Testis (tissue), 3 donors: ENCODE results near the gene TXNDC5. TPM values are rescaled to one million over a fixed set of nuclear protein-coding genes. Genes with fewer than 3 reads are reported as not detected.
"Not testable (repeated sequence)": the region's sequence is repeated elsewhere in the genome, so short reads cannot be mapped to it uniquely, and the experiment has no call there.

Source experiments
- DNase-seq: peaks from one replicate; pipeline ENCODE4 v3.0.0-alpha.2; 2019
- H3K27ac ChIP-seq, 2 donors: fragments of 200-600 bp; sonication (generic); one replicate each; pipeline ENCODE4 v1.5.1; 2019
- H3K27me3 ChIP-seq: fragments of 200-600 bp; sonication (generic); one replicate; pipeline ENCODE4 v1.5.1; 2019
- H3K36me3 ChIP-seq: fragments of 200-600 bp; sonication (generic); one replicate; pipeline ENCODE4 v1.5.1; 2017; ENCODE audit warnings: low read depth; ENCODE audit errors: missing control alignments
- H3K4me1 ChIP-seq: fragments of 200-600 bp; sonication (generic); one replicate; pipeline ENCODE4 v1.5.1; 2019
- H3K4me3 ChIP-seq, 2 donors: fragments of 200-600 bp; sonication (generic); one replicate each; pipeline ENCODE4 v1.5.1; 2017 to 2019
- H3K9me3 ChIP-seq: fragments of 200-600 bp; sonication (generic); one replicate; pipeline ENCODE4 v1.5.1; 2017
- POLR2A ChIP-seq: fragments of 450-650 bp; IDR thresholded peaks from one replicate; pipeline ENCODE4 v1.6.1; 2017; ENCODE audit warnings: antibody characterized with exemption, mild to moderate bottlenecking, moderate library complexity
- WGBS, 2 donors: methylation state at CpG; one replicate each; pipeline ENCODE4 v1.1.5; 2018; 5-methylcytosine and 5-hydroxymethylcytosine counted together
- intact Hi-C: fragments of 100-400 bp; cut with DNase I; formaldehyde crosslinking; loops from one replicate; pipeline ENCODE4 v1.15.1; 2023; ENCODE audit warnings: low total_unique reads
- polyA plus RNA-seq: library from polyadenylated mRNA; stranded (reverse); fragments of 350-450 nt; fragmentation: Illumina TruSeq; extraction: RNeasy Lipid Tissue Mini Kit (QIAGEN cat#74804); gene quantifications from one replicate; pipeline ENCODE4 v1.2.3, GENCODE V29; 2014; ENCODE audit warnings: low read depth, low replicate concordance; ENCODE audit not compliant: insufficient read depth
- total RNA-seq, 2 donors: library from RNA; depleted of rRNA; stranded (reverse); fragments of >200 nt; gene quantifications; one replicate each; pipeline ENCODE4 v1.2.3, GENCODE V29; 2016
- TF ChIP-seq, protein P1 (sequence below), 3 experiments: fragments of 450-650 bp in 2 of 3; fragments of 200-600 bp in 1 of 3; sonication (generic) in 1 of 3; IDR thresholded peaks; one replicate each; pipeline ENCODE4 v1.5.1; 2016 to 2019; ENCODE audit warnings: antibody characterized with exemption in 3 of 3, mild to moderate bottlenecking in 2 of 3, moderate library complexity in 1 of 3

TXNDC5 gene
- total and polyA plus RNA-seq, 3 donors from 2014 or later: 56.5 to 98.7 (median 67.0) TPM

DNA sequence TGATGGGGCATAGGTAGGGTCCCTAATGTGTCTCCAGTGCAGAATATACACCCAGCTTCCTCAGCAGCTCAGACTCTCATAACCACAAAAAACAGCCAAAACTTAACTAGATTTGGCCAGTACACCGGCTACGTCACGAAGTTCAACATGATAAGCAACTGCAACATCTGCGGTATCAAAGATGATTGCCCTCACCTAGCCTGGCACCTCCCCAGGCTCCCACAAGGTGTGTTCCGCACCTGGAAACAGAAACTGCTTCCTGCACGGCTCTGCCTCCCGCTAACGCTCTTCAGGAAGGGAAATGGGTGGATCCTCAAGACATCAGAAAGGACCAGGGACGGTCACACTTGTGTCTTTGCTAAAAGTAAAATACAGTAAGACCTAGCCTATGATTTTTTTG is 9.5 kb downstream of the TXNDC5 start:
- Histone ChIP-seq H3K9me3 (no peaks in the 10 kb centered on the region), H3K27ac (no peak overlapping the region), H3K4me1 (no peaks in the 10 kb centered on the region), H3K4me3 (no peak overlapping the region), H3K36me3 (no peaks in the 10 kb centered on the region), H3K27me3 (no peaks in the 10 kb centered on the region)
- DNase-seq: no peak
- intact Hi-C loops: no loop called here
- 91 to 95% methylated on average over 9 of the region's 9 CpGs for WGBS, 2 donors
- no peak for TF ChIP-seq POLR2A
- TF ChIP-seq, protein P1, sequence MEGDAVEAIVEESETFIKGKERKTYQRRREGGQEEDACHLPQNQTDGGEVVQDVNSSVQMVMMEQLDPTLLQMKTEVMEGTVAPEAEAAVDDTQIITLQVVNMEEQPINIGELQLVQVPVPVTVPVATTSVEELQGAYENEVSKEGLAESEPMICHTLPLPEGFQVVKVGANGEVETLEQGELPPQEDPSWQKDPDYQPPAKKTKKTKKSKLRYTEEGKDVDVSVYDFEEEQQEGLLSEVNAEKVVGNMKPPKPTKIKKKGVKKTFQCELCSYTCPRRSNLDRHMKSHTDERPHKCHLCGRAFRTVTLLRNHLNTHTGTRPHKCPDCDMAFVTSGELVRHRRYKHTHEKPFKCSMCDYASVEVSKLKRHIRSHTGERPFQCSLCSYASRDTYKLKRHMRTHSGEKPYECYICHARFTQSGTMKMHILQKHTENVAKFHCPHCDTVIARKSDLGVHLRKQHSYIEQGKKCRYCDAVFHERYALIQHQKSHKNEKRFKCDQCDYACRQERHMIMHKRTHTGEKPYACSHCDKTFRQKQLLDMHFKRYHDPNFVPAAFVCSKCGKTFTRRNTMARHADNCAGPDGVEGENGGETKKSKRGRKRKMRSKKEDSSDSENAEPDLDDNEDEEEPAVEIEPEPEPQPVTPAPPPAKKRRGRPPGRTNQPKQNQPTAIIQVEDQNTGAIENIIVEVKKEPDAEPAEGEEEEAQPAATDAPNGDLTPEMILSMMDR (IDR thresholded peaks at IDR 0.05): no peak

DNA sequence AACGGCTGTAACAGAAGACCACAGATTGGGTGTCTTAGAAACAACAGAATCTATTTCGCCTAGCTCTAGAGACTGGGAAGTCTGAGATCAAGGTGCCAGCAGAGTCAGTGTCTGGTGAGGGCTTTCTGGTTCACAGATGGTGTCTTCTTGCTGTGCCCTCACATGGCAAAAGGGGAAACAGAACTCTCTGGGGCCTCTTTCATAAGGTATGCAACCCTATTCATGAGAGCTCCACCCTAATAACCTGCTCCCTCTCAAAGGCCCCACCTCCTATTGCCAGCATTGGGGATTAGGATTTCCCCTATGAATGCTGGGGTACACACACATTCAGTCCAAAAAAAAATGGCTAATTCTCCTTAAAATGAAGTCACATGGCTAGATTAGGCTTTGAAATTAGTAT is 10.0 kb downstream of the TXNDC5 start:
- no peak overlapping the region for H3K27ac ChIP-seq
- no peak for DNase-seq
- H3K36me3 ChIP-seq: no peaks in the 10 kb centered on the region
- intact Hi-C loops: no loop called here
- WGBS, 2 donors: 92 to 95% methylated on average over 2 of the region's 2 CpGs
- no peaks in the 10 kb centered on the region for H3K4me1 ChIP-seq
- H3K4me3 ChIP-seq: no peak overlapping the region
- no peaks in the 10 kb centered on the region for H3K9me3 ChIP-seq
- TF ChIP-seq, protein P1 (IDR thresholded peaks at IDR 0.05): no peak
- no peak for TF ChIP-seq POLR2A
- no peaks in the 10 kb centered on the region for H3K27me3 ChIP-seq

DNA sequence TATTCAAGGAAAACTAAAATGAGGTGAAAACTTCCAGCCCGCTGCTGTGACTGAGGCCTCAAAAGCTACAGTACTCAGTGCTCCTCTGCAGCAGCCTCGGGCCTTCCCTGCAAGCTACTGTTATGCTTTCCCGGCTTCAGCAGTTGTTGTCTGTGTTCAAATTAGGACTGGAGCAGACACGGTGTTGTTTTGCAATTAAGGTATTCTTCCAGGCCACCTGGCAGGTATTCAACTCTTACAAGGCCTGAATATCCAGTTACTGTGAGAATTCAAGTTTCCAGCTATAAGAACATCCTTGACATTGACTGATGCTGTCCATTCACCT is 10.7 kb downstream of the TXNDC5 start:
- Histone ChIP-seq H3K4me1 (no peaks in the 10 kb centered on the region), H3K36me3 (no peaks in the 10 kb centered on the region), H3K27ac (no peak overlapping the region), H3K4me3 (no peak overlapping the region), H3K27me3 (no peaks in the 10 kb centered on the region), H3K9me3 (no peaks in the 10 kb centered on the region)
- 45 to 69% methylated on average over 3 to 4 of the region's 4 CpGs for WGBS, 2 donors
- DNase-seq: no peak
- TF ChIP-seq, protein P1 (IDR thresholded peaks at IDR 0.05): no peak
- TF ChIP-seq POLR2A: no peak
- intact Hi-C loops: no loop called here

DNA sequence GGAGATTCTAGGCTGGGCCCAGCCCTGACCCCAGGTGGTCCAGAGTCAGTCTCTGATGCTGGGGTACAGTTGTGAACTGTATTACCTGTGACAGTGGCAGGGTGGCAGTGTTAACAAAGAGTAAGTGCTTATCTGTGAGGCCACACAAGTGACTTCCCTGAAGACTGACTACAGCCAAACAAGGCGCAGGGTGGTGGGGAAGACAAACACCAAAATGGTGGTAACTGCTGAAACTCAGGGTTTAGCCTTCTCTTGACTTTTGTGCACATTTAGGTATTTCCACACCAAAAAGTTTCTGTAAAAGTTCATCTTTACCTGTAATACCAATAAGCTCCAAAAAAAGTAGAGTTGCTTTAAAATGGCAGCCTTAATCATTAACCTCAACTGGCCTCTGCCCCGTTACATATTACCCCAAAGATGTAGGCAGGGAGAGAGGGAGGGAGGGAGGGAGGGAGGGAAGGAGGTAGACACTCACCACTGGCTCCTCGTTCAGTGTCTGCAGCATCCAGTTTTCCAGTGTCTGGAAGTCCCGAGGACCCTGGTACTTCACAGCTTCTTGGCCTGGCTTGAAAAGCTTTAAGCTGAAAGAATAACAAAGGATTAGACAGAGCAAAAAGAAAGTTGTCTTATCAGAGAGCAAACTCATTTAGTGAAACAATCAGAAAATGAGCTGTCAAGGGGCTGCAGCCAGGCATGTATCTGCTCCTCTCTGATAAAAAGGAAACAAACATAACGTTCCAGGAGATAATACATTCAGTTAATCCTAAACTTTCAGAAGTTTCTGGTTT is 11.3 kb downstream of the TXNDC5 start:
- 56 to 71% methylated on average over 5 of the region's 5 CpGs for WGBS, 2 donors
- intact Hi-C loops: no loop called here
- H3K36me3 ChIP-seq: no peaks in the 10 kb centered on the region

DNA sequence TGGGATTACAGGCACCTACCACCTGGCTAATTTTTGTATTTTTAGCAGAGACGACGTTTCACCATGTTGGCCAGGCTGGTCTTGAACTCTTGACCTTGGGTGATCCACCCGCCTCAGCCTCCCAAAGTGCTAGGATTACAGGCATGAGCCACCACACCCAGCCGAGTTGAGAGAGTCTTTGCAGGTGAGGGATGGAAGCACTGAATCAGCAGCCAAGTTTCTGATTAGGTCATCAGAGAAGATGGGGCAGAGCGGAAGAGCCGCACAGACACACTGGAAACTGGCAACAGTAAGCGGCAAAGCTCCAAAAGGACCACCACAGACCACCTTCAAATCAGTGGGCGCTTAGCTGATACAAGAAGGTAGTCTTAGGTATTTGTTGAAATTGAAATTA is 12.4 kb downstream of the TXNDC5 start:
- H3K4me1 ChIP-seq, intact Hi-C loops, H3K27me3 ChIP-seq, H3K9me3 ChIP-seq, H3K27ac ChIP-seq, H3K36me3 ChIP-seq, H3K4me3 ChIP-seq, DNase-seq: not testable (repeated sequence)
- 92 to 93% methylated on average over 8 of the region's 8 CpGs for WGBS, 2 donors

More for the DNA sequence above, 11.3 kb downstream of the TXNDC5 start:
- Histone ChIP-seq H3K27ac (no peak overlapping the region), H3K4me3 (no peak overlapping the region), H3K9me3 (no peaks in the 10 kb centered on the region), H3K4me1 (no peaks in the 10 kb centered on the region), H3K27me3 (no peaks in the 10 kb centered on the region)
- TF ChIP-seq POLR2A: no peak
- TF ChIP-seq, protein P1 (IDR thresholded peaks at IDR 0.05): no peak
- no peak for DNase-seq
